Measurements from ENCODE around the gene THYN1.
A peak's percentile ranks its signal among the peaks of the same experiment; 100 is the strongest.

Gene THYN1

GRCh38 chr11:134253188-134253993 lies at the start of gene THYN1, which contains the start of gene ACAD8:
Gene THYN1, minus strand, starts transcription at chr11:134253352. Its CDS starts 470 bp downstream, at chr11:134252882.
Gene ACAD8, plus strand, starts transcription at chr11:134253568. Its CDS starts 33 bp downstream, at chr11:134253601.
- DNase-seq (ENCODE audit: low read depth) = peak; percentile 98
- TF ChIP-seq, protein P1, sequence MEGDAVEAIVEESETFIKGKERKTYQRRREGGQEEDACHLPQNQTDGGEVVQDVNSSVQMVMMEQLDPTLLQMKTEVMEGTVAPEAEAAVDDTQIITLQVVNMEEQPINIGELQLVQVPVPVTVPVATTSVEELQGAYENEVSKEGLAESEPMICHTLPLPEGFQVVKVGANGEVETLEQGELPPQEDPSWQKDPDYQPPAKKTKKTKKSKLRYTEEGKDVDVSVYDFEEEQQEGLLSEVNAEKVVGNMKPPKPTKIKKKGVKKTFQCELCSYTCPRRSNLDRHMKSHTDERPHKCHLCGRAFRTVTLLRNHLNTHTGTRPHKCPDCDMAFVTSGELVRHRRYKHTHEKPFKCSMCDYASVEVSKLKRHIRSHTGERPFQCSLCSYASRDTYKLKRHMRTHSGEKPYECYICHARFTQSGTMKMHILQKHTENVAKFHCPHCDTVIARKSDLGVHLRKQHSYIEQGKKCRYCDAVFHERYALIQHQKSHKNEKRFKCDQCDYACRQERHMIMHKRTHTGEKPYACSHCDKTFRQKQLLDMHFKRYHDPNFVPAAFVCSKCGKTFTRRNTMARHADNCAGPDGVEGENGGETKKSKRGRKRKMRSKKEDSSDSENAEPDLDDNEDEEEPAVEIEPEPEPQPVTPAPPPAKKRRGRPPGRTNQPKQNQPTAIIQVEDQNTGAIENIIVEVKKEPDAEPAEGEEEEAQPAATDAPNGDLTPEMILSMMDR (IDR thresholded peaks at IDR 0.05; ENCODE audit: insufficient read depth, low read depth, low read length, missing control alignments) = no peak

GRCh38 chr11:134294664-134295063 lies 41.5 kb upstream of the THYN1 start:
- no peak overlapping the region for H3K4me3 ChIP-seq (ENCODE audit: low read length)
- TF ChIP-seq, protein P1 (IDR thresholded peaks at IDR 0.05; ENCODE audit: insufficient read depth, low read depth, low read length, missing control alignments) = no peak

More at GRCh38 chr11:134253188-134253993, at the start of gene THYN1, which contains the start of gene ACAD8:
- peak within 1 kb of the TSS; percentile 86 for H3K4me3 ChIP-seq (ENCODE audit: low read length)

GRCh38 chr11:134293119-134294113 lies 40.3 kb upstream of the THYN1 start:
- no peak overlapping the region for H3K4me3 ChIP-seq (ENCODE audit: low read length)
- peak; percentile 17 for DNase-seq (ENCODE audit: low read depth)
- TF ChIP-seq, protein P1 (IDR thresholded peaks at IDR 0.05; ENCODE audit: insufficient read depth, low read depth, low read length, missing control alignments) = no peak

More at GRCh38 chr11:134294664-134295063, 41.5 kb upstream of the THYN1 start:
- DNase-seq (ENCODE audit: low read depth) = no peak

DNA sequence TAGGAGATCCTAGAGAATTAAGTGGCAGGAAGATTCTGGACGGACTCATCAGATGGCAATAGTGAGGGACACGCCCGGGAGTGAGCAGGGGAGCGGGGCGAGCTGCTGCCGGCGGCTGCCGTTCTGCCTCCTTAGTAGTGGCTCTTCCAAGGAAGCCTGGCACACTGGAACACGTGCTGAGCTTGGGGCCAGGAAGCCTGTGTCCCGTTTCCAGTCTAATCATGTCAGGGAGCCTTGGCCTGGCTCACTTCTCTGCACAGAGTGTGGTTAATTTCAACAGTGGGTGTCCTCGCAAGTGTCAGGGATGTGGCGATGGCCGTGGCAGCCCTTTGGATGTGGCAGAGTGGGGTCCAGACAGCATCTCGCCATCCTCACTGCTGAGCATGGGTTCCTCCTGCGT lies 39.5 kb upstream of the THYN1 start:
- DNase-seq (ENCODE audit: low read depth) = no peak
- H3K4me3 ChIP-seq (ENCODE audit: low read length) = no peak overlapping the region
- TF ChIP-seq, protein P1 (IDR thresholded peaks at IDR 0.05; ENCODE audit: insufficient read depth, low read depth, low read length, missing control alignments) = no peak

- no peak for DNase-seq (ENCODE audit: low read depth)
- TF ChIP-seq, protein P1 (IDR thresholded peaks at IDR 0.05; ENCODE audit: insufficient read depth, low read depth, low read length, missing control alignments) = no peak
- no peak overlapping the region for H3K4me3 ChIP-seq (ENCODE audit: low read length)
These were observed 38.0 kb upstream of the THYN1 start for GRCh38 chr11:134291196-134291595.

DNA sequence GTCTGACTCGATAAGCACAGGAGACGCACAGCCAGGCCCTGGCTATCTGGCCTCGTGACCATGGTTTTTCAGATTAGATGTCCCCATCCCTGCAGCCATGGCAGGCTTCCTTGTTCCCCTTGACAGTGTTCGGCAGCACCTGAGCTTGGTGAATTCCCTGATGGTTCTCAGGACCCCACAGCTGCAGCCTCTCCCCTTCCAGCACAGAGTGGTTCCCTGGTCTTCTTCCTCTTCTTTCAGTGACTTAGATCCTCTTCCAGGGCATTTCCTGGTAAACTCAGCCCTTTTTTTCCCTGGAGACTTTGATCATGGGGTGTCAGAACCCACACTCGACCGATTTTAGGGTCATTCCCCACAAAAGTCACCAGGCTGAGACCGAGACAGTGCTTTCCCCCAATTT lies 37.5 kb upstream of the THYN1 start:
- DNase-seq (ENCODE audit: low read depth) = no peak
- TF ChIP-seq, protein P1 (IDR thresholded peaks at IDR 0.05; ENCODE audit: insufficient read depth, low read depth, low read length, missing control alignments) = no peak

More for the DNA sequence above, 37.5 kb upstream of the THYN1 start:
- H3K4me3 ChIP-seq (ENCODE audit: low read length) = no peak overlapping the region

Measured in epithelial cell of esophagus (primary cell).